ENCODE data around the gene DHX38.

The DHX38 gene

GRCh38 chr16:72159386-72159785, 65.7 kb downstream of the DHX38 start:
- in situ Hi-C loops (cut with HindIII; ENCODE audit: low sequenced_read_pairs) = no loop called here

GRCh38 chr16:72159801-72160200, 66.2 kb downstream of the DHX38 start:
- in situ Hi-C loops (cut with HindIII; ENCODE audit: low sequenced_read_pairs) = no loop called here

- in situ Hi-C loops (cut with HindIII; ENCODE audit: low sequenced_read_pairs) = no loop called here
Observed at GRCh38 chr16:72162105-72162692, 68.6 kb downstream of the DHX38 start.
